GM12891 (cell line): ENCODE data around the gene TSPAN9.

Experiments used
- DNase-seq: peaks from one replicate; pipeline ENCODE4 v3.0.0; 2011; ENCODE audit warnings: low spot score; ENCODE audit not compliant: insufficient read length
- FAIRE-seq: peaks from 2 replicates; lab custom pipeline; 2011; peaks lifted over from hg19 to GRCh38; lab: Jason Lieb, UNC
- PAX5 ChIP-seq: IDR thresholded peaks from 2 replicates; pipeline ENCODE4 v1.6.1; 2011; ENCODE audit warnings: low read length, moderate library complexity, mild to moderate bottlenecking; ENCODE audit not compliant: insufficient read depth, severe bottlenecking
- POLR2A ChIP-seq: IDR thresholded peaks from 2 replicates; pipeline ENCODE4 v1.6.1; 2011; ENCODE audit warnings: low read depth, low read length, control low read depth
- POLR2AphosphoS5 ChIP-seq: IDR thresholded peaks from 2 replicates; pipeline ENCODE4 v1.6.1; 2011; ENCODE audit warnings: low read depth, low read length, control low read depth
- POU2F2 ChIP-seq: IDR thresholded peaks from 2 replicates; pipeline ENCODE4 v1.6.1; 2011; ENCODE audit warnings: low read depth, mild to moderate bottlenecking, control low read depth, low read length, moderate library complexity
- SPI1 ChIP-seq: IDR thresholded peaks from 2 replicates; pipeline ENCODE4 v1.6.1; 2011; ENCODE audit warnings: low read depth, low read length, control low read depth
- TAF1 ChIP-seq: IDR thresholded peaks from 2 replicates; pipeline ENCODE4 v1.6.1; 2011; ENCODE audit warnings: low read depth, low read length, control low read depth

TSPAN9 gene

GRCh38 chr12:3145546-3146310 lies 68.5 kb downstream of the TSPAN9 start:
- FAIRE-seq, result no peak
- DNase-seq, result no peak
- TF ChIP-seq POLR2A (no peak), TAF1 (no peak), POLR2AphosphoS5 (no peak), PAX5 (no peak)

GRCh38 chr12:3147260-3147659 lies 70.1 kb downstream of the TSPAN9 start:
- FAIRE-seq (no peak), DNase-seq (no peak)
- no peak for TF ChIP-seq TAF1
- no peak for TF ChIP-seq PAX5
- no peak for TF ChIP-seq SPI1
- TF ChIP-seq POLR2A, result no peak
- no peak for TF ChIP-seq POLR2AphosphoS5
- no peak for TF ChIP-seq POU2F2

GRCh38 chr12:3148366-3149000 lies 71.3 kb downstream of the TSPAN9 start:
- TF ChIP-seq PAX5 (no peak), POLR2AphosphoS5 (no peak), SPI1 (no peak), POLR2A (no peak), POU2F2 (no peak), TAF1 (no peak)
- no peak for DNase-seq
- no peak for FAIRE-seq

GRCh38 chr12:3149515-3150307 lies 72.5 kb downstream of the TSPAN9 start:
- no peak for DNase-seq
- TF ChIP-seq TAF1 (no peak), POLR2AphosphoS5 (no peak), PAX5 (no peak)
- no peak for FAIRE-seq

GRCh38 chr12:3150308-3150670 lies 73.1 kb downstream of the TSPAN9 start:
- no peak for FAIRE-seq
- TF ChIP-seq POLR2AphosphoS5 (no peak), POU2F2 (no peak), TAF1 (no peak), POLR2A (no peak), SPI1 (no peak), PAX5 (no peak)

GRCh38 chr12:3150931-3151835 lies 74.0 kb downstream of the TSPAN9 start:
- TF ChIP-seq SPI1, result no peak
- DNase-seq, result no peak
- FAIRE-seq, result no peak

More at GRCh38 chr12:3150308-3150670, 73.1 kb downstream of the TSPAN9 start:
- no peak for DNase-seq

GRCh38 chr12:3152011-3152511 lies 74.9 kb downstream of the TSPAN9 start:
- TF ChIP-seq POU2F2 (no peak), PAX5 (no peak), POLR2A (no peak), POLR2AphosphoS5 (no peak), SPI1 (no peak)
- DNase-seq (no peak), FAIRE-seq (no peak)

- TF ChIP-seq PAX5, result no peak
- TF ChIP-seq POLR2A, result no peak
- no peak for TF ChIP-seq SPI1
- no peak for TF ChIP-seq POLR2AphosphoS5
- TF ChIP-seq POU2F2, result no peak
- TF ChIP-seq TAF1, result no peak
- no peak for FAIRE-seq
Observed at GRCh38 chr12:3152892-3153291, 75.7 kb downstream of the TSPAN9 start.

GRCh38 chr12:3154006-3154405 lies 76.8 kb downstream of the TSPAN9 start:
- FAIRE-seq, result no peak
- no peak for DNase-seq
- TF ChIP-seq POU2F2 (no peak), TAF1 (no peak), POLR2AphosphoS5 (no peak), PAX5 (no peak), POLR2A (no peak), SPI1 (no peak)

More at GRCh38 chr12:3152892-3153291, 75.7 kb downstream of the TSPAN9 start:
- DNase-seq, result no peak
